ENCODE measurements around the gene GFPT1.

- TF ChIP-seq CTCF (IDR thresholded peaks at IDR 0.05 in 2 of 3, conservative IDR thresholded peaks at IDR 0.05 in 1 of 3; ENCODE audit: insufficient read depth in 2 of 3, low read depth in 1 of 3, low read length in 3 of 3) (no peak), FOXO4 (CRISPR knock-in tag; IDR thresholded peaks at IDR 0.05) (no peak), PKNOX1 (IDR thresholded peaks at IDR 0.05) (no peak), ARID2 (IDR thresholded peaks at IDR 0.05) (no peak), RCOR1 (IDR thresholded peaks at IDR 0.05; ENCODE audit: borderline replicate concordance in 1 of 2, low read depth in 2 of 2, low read length in 2 of 2) (no peak), TAF15 (IDR thresholded peaks at IDR 0.05; ENCODE audit: low read depth, low read length) (no peak), JUNB (CRISPR knock-in tag; conservative IDR thresholded peaks at IDR 0.05) (no peak), FOXA3 (CRISPR knock-in tag; conservative IDR thresholded peaks at IDR 0.05 in 1 of 2, IDR thresholded peaks at IDR 0.05 in 1 of 2) (no peak), ATF3 (IDR thresholded peaks at IDR 0.05) (no peak), ATF3 (CRISPR knock-in tag; conservative IDR thresholded peaks at IDR 0.05) (no peak), ARID3A (IDR thresholded peaks at IDR 0.05; ENCODE audit: borderline replicate concordance, low read depth, low read length) (no peak), EGR1 (conservative IDR thresholded peaks at IDR 0.05) (no peak), HDAC8 (tag; IDR thresholded peaks at IDR 0.05) (no peak), YY1 (IDR thresholded peaks at IDR 0.05; ENCODE audit: borderline replicate concordance in 1 of 3, control insufficient read depth in 1 of 3, extremely low read depth in 1 of 3, insufficient read depth in 3 of 3, insufficient read length in 1 of 3, insufficient replicate concordance in 2 of 3, low read depth in 1 of 3, low read length in 2 of 3) (no peak), JUND (IDR thresholded peaks at IDR 0.05; ENCODE audit: borderline replicate concordance, low read depth, low read length) (no peak), JUND (tag; IDR thresholded peaks at IDR 0.05; ENCODE audit: borderline replicate concordance, low read depth, low read length) (no peak)
Observed at GRCh38 chr2:69292256-69292655, 94.8 kb downstream of the GFPT1 start.
